Measurements from ENCODE around the gene STUB1. TPM values are rescaled to one million over a fixed set of nuclear protein-coding genes. Genes with fewer than 3 reads are reported as not detected.

Gene STUB1
- polyA plus RNA-seq, 2 of the 4 experiments (the other 2 are of a cell fraction), result 60.6 to 93.5 TPM

- no peak for TF ChIP-seq CHD2 (IDR thresholded peaks at IDR 0.05; ENCODE audit: low read length, partially characterized antibody)
- TF ChIP-seq, protein P1, sequence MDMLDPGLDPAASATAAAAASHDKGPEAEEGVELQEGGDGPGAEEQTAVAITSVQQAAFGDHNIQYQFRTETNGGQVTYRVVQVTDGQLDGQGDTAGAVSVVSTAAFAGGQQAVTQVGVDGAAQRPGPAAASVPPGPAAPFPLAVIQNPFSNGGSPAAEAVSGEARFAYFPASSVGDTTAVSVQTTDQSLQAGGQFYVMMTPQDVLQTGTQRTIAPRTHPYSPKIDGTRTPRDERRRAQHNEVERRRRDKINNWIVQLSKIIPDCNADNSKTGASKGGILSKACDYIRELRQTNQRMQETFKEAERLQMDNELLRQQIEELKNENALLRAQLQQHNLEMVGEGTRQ (IDR thresholded peaks at IDR 0.05), result peak; percentile 96
- peak; percentile 94 for TF ChIP-seq RFX5 (IDR thresholded peaks at IDR 0.05)
- TF ChIP-seq REST (IDR thresholded peaks at IDR 0.05), result 0 out of 2 replicates have a peak, but pooled peaks have one; percentile 13
- peak; percentile 92 for TF ChIP-seq RNF2 (IDR thresholded peaks at IDR 0.05; ENCODE audit: borderline replicate concordance, low read depth)
- no peak for TF ChIP-seq CEBPB (IDR thresholded peaks at IDR 0.05)
- TF ChIP-seq ZSCAN20 (CRISPR knock-in tag; IDR thresholded peaks at IDR 0.05), result 0 out of 2 replicates have a peak, but pooled peaks have one; percentile 45
- no peak for TF ChIP-seq MYC (IDR thresholded peaks at IDR 0.05; ENCODE audit: borderline replicate concordance, low read length)
- peak; percentile 15; the same call in 1 of the 2 replicates for TF ChIP-seq KDM1A (IDR thresholded peaks at IDR 0.05; ENCODE audit: low read depth)
- no peak for TF ChIP-seq POLR2AphosphoS2 (conservative IDR thresholded peaks at IDR 0.05; ENCODE audit: low read length)
- TF ChIP-seq SMC3 (IDR thresholded peaks at IDR 0.05), result no peak
- no peak for TF ChIP-seq EP300 (IDR thresholded peaks at IDR 0.05)
- TF ChIP-seq, protein P2, sequence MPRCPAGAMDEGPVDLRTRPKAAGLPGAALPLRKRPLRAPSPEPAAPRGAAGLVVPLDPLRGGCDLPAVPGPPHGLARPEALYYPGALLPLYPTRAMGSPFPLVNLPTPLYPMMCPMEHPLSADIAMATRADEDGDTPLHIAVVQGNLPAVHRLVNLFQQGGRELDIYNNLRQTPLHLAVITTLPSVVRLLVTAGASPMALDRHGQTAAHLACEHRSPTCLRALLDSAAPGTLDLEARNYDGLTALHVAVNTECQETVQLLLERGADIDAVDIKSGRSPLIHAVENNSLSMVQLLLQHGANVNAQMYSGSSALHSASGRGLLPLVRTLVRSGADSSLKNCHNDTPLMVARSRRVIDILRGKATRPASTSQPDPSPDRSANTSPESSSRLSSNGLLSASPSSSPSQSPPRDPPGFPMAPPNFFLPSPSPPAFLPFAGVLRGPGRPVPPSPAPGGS (IDR thresholded peaks at IDR 0.05), result no peak
- TF ChIP-seq FOXS1 (CRISPR knock-in tag; IDR thresholded peaks at IDR 0.05), result peak; percentile 87; the same call in 1 of the 2 replicates
- TF ChIP-seq PBX3 (IDR thresholded peaks at IDR 0.05), result peak; percentile 72
- no peak for TF ChIP-seq RARB (CRISPR knock-in tag; IDR thresholded peaks at IDR 0.05)
- TF ChIP-seq TP53 (CRISPR knock-in tag; IDR thresholded peaks at IDR 0.05), result peak; percentile 96
- TF ChIP-seq EHMT2 (IDR thresholded peaks at IDR 0.05; ENCODE audit: low read depth), result no peak
- no peak for TF ChIP-seq ZNF302 (CRISPR knock-in tag; IDR thresholded peaks at IDR 0.05)
- TF ChIP-seq, protein P3, sequence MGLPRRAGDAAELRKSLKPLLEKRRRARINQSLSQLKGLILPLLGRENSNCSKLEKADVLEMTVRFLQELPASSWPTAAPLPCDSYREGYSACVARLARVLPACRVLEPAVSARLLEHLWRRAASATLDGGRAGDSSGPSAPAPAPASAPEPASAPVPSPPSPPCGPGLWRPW (IDR thresholded peaks at IDR 0.05), result no peak
- TF ChIP-seq JUN (IDR thresholded peaks at IDR 0.05), result peak in 1 of 2 experiments; percentile 78; a peak in 3 of 5 replicates
These were observed 31.2 kb upstream of the STUB1 start, which contains the start of gene WDR90 (continued) for GRCh38 chr16:648781-649589.
